HCT116 (cell line): ENCODE results near the gene CASTOR1. TPM values are rescaled to one million over a fixed set of nuclear protein-coding genes. Genes with fewer than 3 reads are reported as not detected.

Experiments
- ATAC-seq: fragments of 200-7000 bp; cut with Tn5 transposase; 2 replicates; pipeline ENCODE4 v1.9.1; 2020; ENCODE audit warnings: mild to moderate bottlenecking, moderate library complexity
- BruUV-seq: library from RNA; stranded (reverse); fragments of 400-500 nt; replicated peaks from 2 replicates; lab custom pipeline; 2021; lab: Mats Ljungman, UMichigan
- CTCF ChIA-PET: fragments of 300-600 bp; sonication (Branson Sonifier 250); formaldehyde crosslinking; loops from one replicate; lab custom pipeline; 2021; ENCODE audit warnings: antibody characterized with exemption; lab: Charles Lee
- POLR2A ChIA-PET: fragments of 300-600, 350-600 bp; sonication (Branson Sonifier 250); formaldehyde crosslinking; loops from one replicate; lab custom pipeline; 2021; ENCODE audit warnings: antibody characterized with exemption; lab: Charles Lee
- RAD21 ChIA-PET, 2 experiments: fragments of 300-600 bp; sonication (Branson Sonifier 250); formaldehyde crosslinking; loops; one replicate each; lab custom pipeline; 2023; ENCODE audit warnings: low total read pairs in 2 of 2; ENCODE audit not compliant: uncharacterized antibody in 2 of 2, unreplicated experiment in 2 of 2, low non-redundant PET in 1 of 2; lab: Charles Lee
- DNase-seq: peaks from one replicate; pipeline ENCODE4 v3.0.0-alpha.2; 2010; ENCODE audit warnings: low read depth, low spot score
- H2AFZ ChIP-seq: fragments of 200-600 bp; shearing (Covaris generic), sonication (generic); 2 replicates; pipeline ENCODE4 v1.6.1; 2017; ENCODE audit warnings: low read depth, mixed run types, mixed read lengths, antibody characterized with exemption, low read length; ENCODE audit not compliant: poor library complexity, severe bottlenecking
- H3K27ac ChIP-seq: 2 replicates; pipeline ENCODE4 v1.5.1; 2012; ENCODE audit warnings: low read depth, low read length
- H3K27me3 ChIP-seq: fragments of 200-600 bp; sonication (generic); 2 replicates; pipeline ENCODE4 v1.6.1; 2016; ENCODE audit warnings: mixed run types, low read length, mixed read lengths; ENCODE audit not compliant: insufficient read depth
- H3K36me3 ChIP-seq, 2 experiments: fragments of 200-500 bp in 1 of 2; fragments of 200-600 bp in 1 of 2; sonication (Bioruptor generic) in 1 of 2; sonication (generic) in 1 of 2; 2 replicates each; pipeline versions ENCODE4 v1.5.1 to v1.6.1; 2014 to 2016; ENCODE audit warnings: low read length in 2 of 2, inconsistent platforms in 1 of 2, mixed read lengths in 1 of 2, mixed run types in 1 of 2; ENCODE audit not compliant: insufficient read depth in 2 of 2, control insufficient read depth in 1 of 2
- H3K4me1 ChIP-seq, 2 experiments: fragments of 200-600 bp in 1 of 2; sonication (generic) in 1 of 2; 2 replicates each; pipeline versions ENCODE4 v1.5.1 to v1.6.1; 2012 to 2017; ENCODE audit warnings: low read length in 2 of 2, inconsistent platforms in 1 of 2, mild to moderate bottlenecking in 1 of 2, mixed read lengths in 1 of 2, mixed run types in 1 of 2, moderate library complexity in 1 of 2; ENCODE audit not compliant: insufficient read depth in 2 of 2, control insufficient read depth in 1 of 2
- H3K4me2 ChIP-seq: fragments of 200-600 bp; sonication (generic); 2 replicates; pipeline ENCODE4 v1.6.1; 2017; ENCODE audit warnings: mixed run types, low read length, mixed read lengths
- H3K4me3 ChIP-seq, 2 experiments: fragments of 200-600 bp in 1 of 2; sonication (generic) in 1 of 2; replicated peaks in 1 of 2; 2 replicates each; pipeline ENCODE4 v1.5.1; 2011 to 2016; ENCODE audit warnings: low read length in 2 of 2, control low read depth in 1 of 2, low read depth in 1 of 2, mild to moderate bottlenecking in 1 of 2, mixed read lengths in 1 of 2, mixed run types in 1 of 2
- H3K79me2 ChIP-seq: fragments of 200-600 bp; sonication (generic); 2 replicates; pipeline ENCODE4 v1.6.1; 2017; ENCODE audit warnings: mild to moderate bottlenecking, mixed run types, low read length, moderate library complexity, mixed read lengths; ENCODE audit not compliant: insufficient read depth
- H3K9ac ChIP-seq: fragments of 200-600 bp; sonication (generic); 2 replicates; pipeline ENCODE4 v1.6.1; 2016; ENCODE audit warnings: low read length, mixed read lengths
- H3K9me2 ChIP-seq: fragments of 200-600 bp; sonication (generic), shearing (Covaris generic); 2 replicates; pipeline ENCODE4 v1.6.1; 2017; ENCODE audit warnings: mixed run types, mild to moderate bottlenecking, moderate library complexity; ENCODE audit not compliant: insufficient read depth
- H3K9me3 ChIP-seq, 2 experiments: fragments of 200-500 bp in 1 of 2; fragments of 200-600 bp in 1 of 2; sonication (Bioruptor generic) in 1 of 2; sonication (generic) in 1 of 2; 2 replicates each; pipeline ENCODE4 v1.6.1; 2014 to 2017; ENCODE audit warnings: low read length in 2 of 2, mixed read lengths in 2 of 2, inconsistent platforms in 1 of 2, low read depth in 1 of 2, mild to moderate bottlenecking in 1 of 2, mixed run types in 1 of 2, moderate library complexity in 1 of 2; ENCODE audit not compliant: control insufficient read depth in 1 of 2, insufficient read depth in 1 of 2
- H4K20me1 ChIP-seq: fragments of 200-600 bp; sonication (generic), shearing (Covaris generic); 2 replicates; pipeline ENCODE4 v1.6.1; 2017; ENCODE audit warnings: mixed run types, mild to moderate bottlenecking, moderate library complexity; ENCODE audit not compliant: insufficient read depth
- CEBPB ChIP-seq: IDR thresholded peaks from 2 replicates; pipeline ENCODE4 v1.6.1; 2012; ENCODE audit warnings: low read depth
- POLR2A ChIP-seq: IDR thresholded peaks from 2 replicates; pipeline ENCODE4 v1.7.0; 2011; ENCODE audit warnings: borderline replicate concordance; ENCODE audit not compliant: insufficient read depth, insufficient read length; ENCODE audit errors: extremely low read depth
- SP1 ChIP-seq: IDR thresholded peaks from 2 replicates; pipeline ENCODE4 v1.6.1; 2012; ENCODE audit warnings: low read depth
- SRF ChIP-seq: IDR thresholded peaks from 2 replicates; pipeline ENCODE4 v1.6.1; 2012; ENCODE audit warnings: low read depth
- TCF7L2 ChIP-seq: IDR thresholded peaks from 2 replicates; pipeline ENCODE4 v1.7.0; 2011; ENCODE audit warnings: borderline replicate concordance, inconsistent platforms; ENCODE audit not compliant: insufficient read depth, insufficient read length; ENCODE audit errors: extremely low read depth
- YY1 ChIP-seq: IDR thresholded peaks from 2 replicates; pipeline ENCODE4 v1.6.1; 2011; ENCODE audit warnings: low read length, low read depth, moderate library complexity, mild to moderate bottlenecking; ENCODE audit not compliant: insufficient replicate concordance; ENCODE audit errors: extremely low read depth
- intact Hi-C: fragments of 100-400 bp; cut with micrococcal nuclease; formaldehyde crosslinking; loops from 2 replicates; pipeline ENCODE4 v1.10.0; 2022
- total RNA-seq: library from RNA; stranded (reverse); gene quantifications from one replicate; pipeline ENCODE4 v1.2.1, GENCODE V29; 2021; ENCODE audit not compliant: unreplicated experiment
- TF ChIP-seq, protein P1 (sequence below), 3 experiments: fragments of 200-600 bp in 1 of 3; sonication (generic) in 1 of 3; IDR thresholded peaks in 2 of 3; conservative IDR thresholded peaks in 1 of 3; 2 replicates each; pipeline ENCODE4 v1.5.1; 2012 to 2017; ENCODE audit warnings: low read depth in 2 of 3, low read length in 2 of 3, antibody characterized with exemption in 1 of 3, borderline replicate concordance in 1 of 3, control low read depth in 1 of 3, mild to moderate bottlenecking in 1 of 3, mixed read lengths in 1 of 3, mixed run types in 1 of 3, moderate library complexity in 1 of 3; ENCODE audit not compliant: insufficient read depth in 1 of 3
- TF ChIP-seq, protein P2 (sequence below): IDR thresholded peaks from 2 replicates; pipeline ENCODE4 v1.6.1; 2012

The CASTOR1 gene
- total RNA-seq, 1 experiment from 2014 or later, result 6.5 TPM

DNA sequence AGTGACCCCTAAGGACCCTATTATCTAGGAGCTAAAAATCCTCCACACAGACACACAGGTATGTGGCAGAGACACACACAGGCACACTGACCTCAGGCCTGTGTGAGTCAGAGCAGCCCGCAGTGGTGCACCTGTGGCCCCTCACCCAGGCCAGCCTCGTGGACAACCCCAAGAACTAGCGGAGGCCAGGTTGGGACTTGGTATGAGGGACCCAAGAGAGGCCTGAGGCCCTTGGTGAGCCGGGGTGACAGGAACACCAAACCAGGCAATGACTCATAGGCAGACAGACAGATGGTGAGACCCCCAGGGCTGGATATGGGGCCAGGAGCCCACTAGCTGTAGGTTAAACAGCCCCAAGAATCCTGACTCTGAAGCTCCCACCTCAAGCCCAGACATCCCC lies 6.0 kb downstream of the CASTOR1 start:
- intact Hi-C loops, result no loop called here
- Histone ChIP-seq H3K79me2 (no peaks in the 10 kb centered on the region), H2AFZ (no peak overlapping the region), H3K4me2 (no peak overlapping the region), H3K27me3 (no peaks in the 10 kb centered on the region), H3K9ac (no peak overlapping the region), H3K9me3 (no peaks in the 10 kb centered on the region), H4K20me1 (no peaks in the 10 kb centered on the region), H3K4me1 (peaks cover 12 to 28% of the 10 kb centered on the region in 2 experiments), H3K27ac (no peak overlapping the region), H3K4me3 (no peak overlapping the region), H3K36me3 (no peaks in the 10 kb centered on the region), H3K9me2 (no peaks in the 10 kb centered on the region)
- no peak for TF ChIP-seq YY1
- TF ChIP-seq CEBPB, result no peak
- TF ChIP-seq TCF7L2, result no peak
- TF ChIP-seq, protein P1, sequence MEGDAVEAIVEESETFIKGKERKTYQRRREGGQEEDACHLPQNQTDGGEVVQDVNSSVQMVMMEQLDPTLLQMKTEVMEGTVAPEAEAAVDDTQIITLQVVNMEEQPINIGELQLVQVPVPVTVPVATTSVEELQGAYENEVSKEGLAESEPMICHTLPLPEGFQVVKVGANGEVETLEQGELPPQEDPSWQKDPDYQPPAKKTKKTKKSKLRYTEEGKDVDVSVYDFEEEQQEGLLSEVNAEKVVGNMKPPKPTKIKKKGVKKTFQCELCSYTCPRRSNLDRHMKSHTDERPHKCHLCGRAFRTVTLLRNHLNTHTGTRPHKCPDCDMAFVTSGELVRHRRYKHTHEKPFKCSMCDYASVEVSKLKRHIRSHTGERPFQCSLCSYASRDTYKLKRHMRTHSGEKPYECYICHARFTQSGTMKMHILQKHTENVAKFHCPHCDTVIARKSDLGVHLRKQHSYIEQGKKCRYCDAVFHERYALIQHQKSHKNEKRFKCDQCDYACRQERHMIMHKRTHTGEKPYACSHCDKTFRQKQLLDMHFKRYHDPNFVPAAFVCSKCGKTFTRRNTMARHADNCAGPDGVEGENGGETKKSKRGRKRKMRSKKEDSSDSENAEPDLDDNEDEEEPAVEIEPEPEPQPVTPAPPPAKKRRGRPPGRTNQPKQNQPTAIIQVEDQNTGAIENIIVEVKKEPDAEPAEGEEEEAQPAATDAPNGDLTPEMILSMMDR (IDR thresholded peaks at IDR 0.05 in 2 of 3, conservative IDR thresholded peaks at IDR 0.05 in 1 of 3; ENCODE audit: borderline replicate concordance in 1 of 3, insufficient read depth in 1 of 3, low read depth in 2 of 3, low read length in 2 of 3), result no peak
- TF ChIP-seq SP1, result no peak
- TF ChIP-seq, protein P2, sequence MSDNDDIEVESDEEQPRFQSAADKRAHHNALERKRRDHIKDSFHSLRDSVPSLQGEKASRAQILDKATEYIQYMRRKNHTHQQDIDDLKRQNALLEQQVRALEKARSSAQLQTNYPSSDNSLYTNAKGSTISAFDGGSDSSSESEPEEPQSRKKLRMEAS, result no peak
- no peak for TF ChIP-seq POLR2A
- no peak for TF ChIP-seq SRF
- ATAC-seq (no peak), DNase-seq (no peak)
- ChIA-PET CTCF (no interaction called here), POLR2A (no interaction called here), RAD21 (no interaction called here)
- no TSS peak for BruUV-seq
